Umbilical cord (tissue), 2 donors: ENCODE data around the gene MPRIP. TPM values are rescaled to one million over a fixed set of nuclear protein-coding genes. Genes with fewer than 3 reads are reported as not detected.

ENCODE experiments used
- DNase-seq: peaks from one replicate; pipeline ENCODE4 v3.0.0-alpha.2; 2015; ENCODE audit warnings: low spot score
- total RNA-seq: library from RNA; depleted of rRNA; stranded (reverse); fragments of >200 nt; gene quantifications from one replicate; pipeline ENCODE4 v1.2.3, GENCODE V29; 2014; ENCODE audit warnings: low replicate concordance; ENCODE audit not compliant: insufficient read depth

Gene MPRIP
- total RNA-seq, 1 donor from 2014 or later = 69.3 TPM

GRCh38 chr17:17066021-17066420 is 23.8 kb downstream of the MPRIP start:
- no peak for DNase-seq

- no peak for DNase-seq
These were observed 25.0 kb downstream of the MPRIP start for GRCh38 chr17:17067257-17067656.

- no peak for DNase-seq
These were observed 27.6 kb downstream of the MPRIP start for GRCh38 chr17:17069849-17070248.

GRCh38 chr17:17070931-17071330 is 28.7 kb downstream of the MPRIP start:
- no peak for DNase-seq

- DNase-seq = no peak
These were observed 29.5 kb downstream of the MPRIP start for GRCh38 chr17:17071531-17072360.

GRCh38 chr17:17072546-17072945 is 30.3 kb downstream of the MPRIP start:
- DNase-seq = no peak

- DNase-seq = no peak
These were observed 30.8 kb downstream of the MPRIP start for GRCh38 chr17:17073030-17073564.

- DNase-seq = peak; percentile 77
These were observed 31.5 kb downstream of the MPRIP start for GRCh38 chr17:17073581-17074403.

- DNase-seq = peak; percentile 79
These were observed 33.0 kb downstream of the MPRIP start for GRCh38 chr17:17075125-17075781.

GRCh38 chr17:17076066-17076465 is 33.8 kb downstream of the MPRIP start:
- DNase-seq = no peak

- no peak for DNase-seq
These were observed 34.8 kb downstream of the MPRIP start for GRCh38 chr17:17077101-17077500.

- DNase-seq = no peak
These were observed 35.8 kb downstream of the MPRIP start for GRCh38 chr17:17077861-17078732.

GRCh38 chr17:17078832-17079231 is 36.6 kb downstream of the MPRIP start:
- DNase-seq = no peak

GRCh38 chr17:17079336-17079735 is 37.1 kb downstream of the MPRIP start:
- no peak for DNase-seq

- DNase-seq = no peak
These were observed 37.5 kb downstream of the MPRIP start for GRCh38 chr17:17079761-17080160.

GRCh38 chr17:17080181-17080631 is 37.9 kb downstream of the MPRIP start:
- no peak for DNase-seq

- DNase-seq = no peak
These were observed 38.5 kb downstream of the MPRIP start for GRCh38 chr17:17080781-17081180.

GRCh38 chr17:17081304-17081940 is 39.2 kb downstream of the MPRIP start:
- peak; percentile 31 for DNase-seq

GRCh38 chr17:17082878-17083277 is 40.6 kb downstream of the MPRIP start:
- no peak for DNase-seq

- no peak for DNase-seq
These were observed 42.1 kb downstream of the MPRIP start for GRCh38 chr17:17084317-17084835.
